Right lobe of liver (tissue), 4 donors: ENCODE measurements around the gene BMP2K.

Experiments
- POLR2A ChIP-seq: fragments of 450-650 bp; IDR thresholded peaks from one replicate; pipeline ENCODE4 v1.6.1; 2017; ENCODE audit warnings: antibody characterized with exemption, mild to moderate bottlenecking
- TF ChIP-seq, protein P1 (sequence below), 4 donors: fragments of 200-600 bp in 3 of 4; fragments of 450-650 bp in 1 of 4; IDR thresholded peaks; one replicate each; pipeline versions ENCODE4 v1.5.1 to v1.8.0; 2016 to 2022; ENCODE audit warnings: antibody characterized with exemption in 4 of 4, mild to moderate bottlenecking in 2 of 4
- donor health status: DM: no; HTN: no; CAD: no.
- donor health status: DM: no; HTN: no; CAD: no.
- donor health status: DM: no; HTN: yes; CAD: no.

DNA sequence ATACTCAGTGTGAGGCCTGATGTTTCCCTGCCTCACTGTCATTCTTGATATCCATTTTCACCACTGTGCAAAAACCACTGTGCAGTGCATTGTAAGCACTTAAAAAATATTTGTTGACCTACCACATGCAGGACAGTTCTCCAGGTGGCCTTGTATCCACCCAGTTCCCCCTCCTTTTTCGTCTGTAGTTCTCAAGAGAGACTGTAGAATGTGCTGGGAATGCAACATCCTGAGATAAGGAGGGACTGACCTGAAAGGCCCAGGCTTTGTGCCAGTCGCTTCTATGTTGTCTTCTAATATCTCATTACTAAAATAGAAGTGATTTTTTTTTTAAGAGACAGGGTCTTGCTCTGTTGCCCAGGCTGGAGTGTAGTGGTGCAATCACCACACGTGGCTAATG, 184.8 kb downstream of the BMP2K start:
- TF ChIP-seq POLR2A: no peak
- TF ChIP-seq, protein P1, sequence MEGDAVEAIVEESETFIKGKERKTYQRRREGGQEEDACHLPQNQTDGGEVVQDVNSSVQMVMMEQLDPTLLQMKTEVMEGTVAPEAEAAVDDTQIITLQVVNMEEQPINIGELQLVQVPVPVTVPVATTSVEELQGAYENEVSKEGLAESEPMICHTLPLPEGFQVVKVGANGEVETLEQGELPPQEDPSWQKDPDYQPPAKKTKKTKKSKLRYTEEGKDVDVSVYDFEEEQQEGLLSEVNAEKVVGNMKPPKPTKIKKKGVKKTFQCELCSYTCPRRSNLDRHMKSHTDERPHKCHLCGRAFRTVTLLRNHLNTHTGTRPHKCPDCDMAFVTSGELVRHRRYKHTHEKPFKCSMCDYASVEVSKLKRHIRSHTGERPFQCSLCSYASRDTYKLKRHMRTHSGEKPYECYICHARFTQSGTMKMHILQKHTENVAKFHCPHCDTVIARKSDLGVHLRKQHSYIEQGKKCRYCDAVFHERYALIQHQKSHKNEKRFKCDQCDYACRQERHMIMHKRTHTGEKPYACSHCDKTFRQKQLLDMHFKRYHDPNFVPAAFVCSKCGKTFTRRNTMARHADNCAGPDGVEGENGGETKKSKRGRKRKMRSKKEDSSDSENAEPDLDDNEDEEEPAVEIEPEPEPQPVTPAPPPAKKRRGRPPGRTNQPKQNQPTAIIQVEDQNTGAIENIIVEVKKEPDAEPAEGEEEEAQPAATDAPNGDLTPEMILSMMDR (IDR thresholded peaks at IDR 0.05): no peak
